Liver (tissue), 9 donors: ENCODE results near the gene WWOX. TPM values are rescaled to one million over a fixed set of nuclear protein-coding genes. Genes with fewer than 3 reads are reported as not detected.

Source experiments
- DNase-seq: peaks from one replicate; pipeline ENCODE4 v3.0.0-alpha.2; 2017; ENCODE audit warnings: low spot score
- H3K27ac ChIP-seq, 2 donors: one replicate each; pipeline ENCODE4 v1.7.0; 2013; ENCODE audit warnings: inconsistent platforms in 2 of 2, low read length in 2 of 2, control low read depth in 1 of 2, low read depth in 1 of 2, mild to moderate bottlenecking in 1 of 2
- H3K27me3 ChIP-seq, 4 donors: one replicate each; pipeline versions ENCODE4 v1.6.1 to v1.7.0; 2013; ENCODE audit warnings: low read length in 3 of 4, inconsistent platforms in 1 of 4, mild to moderate bottlenecking in 1 of 4, moderate library complexity in 1 of 4; ENCODE audit not compliant: control insufficient read depth in 4 of 4, insufficient read depth in 4 of 4
- H3K36me3 ChIP-seq, 4 donors: one replicate each; pipeline versions ENCODE4 v1.6.1 to v1.7.0; 2013; ENCODE audit warnings: low read length in 3 of 4, mild to moderate bottlenecking in 3 of 4, low read depth in 1 of 4, moderate library complexity in 1 of 4; ENCODE audit not compliant: control insufficient read depth in 4 of 4, insufficient read depth in 3 of 4
- H3K4me1 ChIP-seq, 4 donors: one replicate each; pipeline versions ENCODE4 v1.6.1 to v1.7.0; 2013; ENCODE audit warnings: low read length in 3 of 4, mild to moderate bottlenecking in 3 of 4, moderate library complexity in 1 of 4; ENCODE audit not compliant: control insufficient read depth in 4 of 4, insufficient read depth in 4 of 4
- H3K4me3 ChIP-seq, 3 donors: one replicate each; pipeline versions ENCODE4 v1.6.1 to v1.7.0; 2013; ENCODE audit warnings: low read length in 3 of 3, control low read depth in 1 of 3, low read depth in 1 of 3, mild to moderate bottlenecking in 1 of 3
- H3K9ac ChIP-seq, 2 donors: one replicate each; pipeline ENCODE4 v1.7.0; 2013; ENCODE audit warnings: low read length in 2 of 2, mild to moderate bottlenecking in 2 of 2, moderate library complexity in 2 of 2, control low read depth in 1 of 2, low read depth in 1 of 2
- H3K9me3 ChIP-seq, 4 donors: one replicate each; pipeline versions ENCODE4 v1.6.1 to v1.7.0; 2013; ENCODE audit warnings: low read length in 3 of 4; ENCODE audit not compliant: control insufficient read depth in 4 of 4
- ATF3 ChIP-seq: IDR thresholded peaks from 2 replicates; pipeline ENCODE4 v1.6.1; 2016; ENCODE audit warnings: antibody characterized with exemption
- CTCF ChIP-seq: fragments of 150-350 bp; IDR thresholded peaks from 2 replicates; pipeline ENCODE4 v1.5.1; 2017; ENCODE audit warnings: improper control_type of control experiment, low read depth, low read length; ENCODE audit not compliant: missing input control
- EGR1 ChIP-seq, 2 donors: IDR thresholded peaks; 2 replicates each; pipeline ENCODE4 v1.6.1; 2016 to 2018; ENCODE audit warnings: antibody characterized with exemption in 2 of 2, low read depth in 2 of 2
- FOXA1 ChIP-seq: IDR thresholded peaks from 2 replicates; pipeline ENCODE4 v1.6.1; 2016; ENCODE audit warnings: antibody characterized with exemption
- FOXA2 ChIP-seq: IDR thresholded peaks from 2 replicates; pipeline ENCODE4 v1.6.1; 2016; ENCODE audit warnings: antibody characterized with exemption
- GABPA ChIP-seq, 2 donors: IDR thresholded peaks in 1 of 2; conservative IDR thresholded peaks in 1 of 2; 2 replicates each; pipeline ENCODE4 v1.6.1; 2016; ENCODE audit warnings: antibody characterized with exemption in 2 of 2, mild to moderate bottlenecking in 1 of 2, moderate library complexity in 1 of 2
- HNF4A ChIP-seq, 2 donors: conservative IDR thresholded peaks; 2 replicates each; pipeline ENCODE4 v1.6.1; 2016; ENCODE audit warnings: antibody characterized with exemption in 2 of 2, mild to moderate bottlenecking in 2 of 2
- HNF4G ChIP-seq: IDR thresholded peaks from 2 replicates; pipeline ENCODE4 v1.6.1; 2016; ENCODE audit warnings: antibody characterized with exemption
- JUND ChIP-seq, 2 donors: IDR thresholded peaks; 2 replicates each; pipeline ENCODE4 v1.6.1; 2016; ENCODE audit warnings: antibody characterized with exemption in 2 of 2
- MAX ChIP-seq: IDR thresholded peaks from 2 replicates; pipeline ENCODE4 v1.6.1; 2016; ENCODE audit warnings: antibody characterized with exemption
- NR2F2 ChIP-seq: IDR thresholded peaks from 2 replicates; pipeline ENCODE4 v1.6.1; 2016; ENCODE audit warnings: antibody characterized with exemption
- RAD21 ChIP-seq, 2 donors: IDR thresholded peaks; 2 replicates each; pipeline ENCODE4 v1.6.1; 2016; ENCODE audit warnings: antibody characterized with exemption in 2 of 2, mild to moderate bottlenecking in 2 of 2
- REST ChIP-seq: IDR thresholded peaks from 2 replicates; pipeline ENCODE4 v1.6.1; 2016; ENCODE audit warnings: antibody characterized with exemption, mild to moderate bottlenecking
- RXRA ChIP-seq, 2 donors: IDR thresholded peaks; 2 replicates each; pipeline ENCODE4 v1.6.1; 2017 to 2018; ENCODE audit warnings: antibody characterized with exemption in 2 of 2, mild to moderate bottlenecking in 1 of 2
- SP1 ChIP-seq: IDR thresholded peaks from 2 replicates; pipeline ENCODE4 v1.6.1; 2018; ENCODE audit warnings: antibody characterized with exemption, mild to moderate bottlenecking
- TAF1 ChIP-seq: conservative IDR thresholded peaks from 2 replicates; pipeline ENCODE4 v1.6.1; 2016; ENCODE audit warnings: antibody characterized with exemption, mild to moderate bottlenecking
- YY1 ChIP-seq: IDR thresholded peaks from 2 replicates; pipeline ENCODE4 v1.6.1; 2016; ENCODE audit warnings: antibody characterized with exemption, mild to moderate bottlenecking
- ZBTB33 ChIP-seq: IDR thresholded peaks from 2 replicates; pipeline ENCODE4 v1.6.1; 2016; ENCODE audit warnings: antibody characterized with exemption
- WGBS: extraction: QIAGEN DNeasy Blood & Tissue Kit; methylation state at CpG from one replicate; pipeline ENCODE4 v1.1.7; 2013; 5-methylcytosine and 5-hydroxymethylcytosine counted together
- polyA plus RNA-seq, 2 donors: library from polyadenylated mRNA; stranded (reverse) in 1 of 2; unstranded in 1 of 2; fragments of 200-250 nt in 1 of 2; fragments of >200 nt in 1 of 2; fragmentation: Nextera tagmentation in 1 of 2; extraction: Ambion mirVana in 1 of 2; gene quantifications; one replicate each; pipeline versions ENCODE4 v1.2.1 to v1.2.3, GENCODE V29; 2013 to 2015
- total RNA-seq, 2 donors: library from RNA; depleted of rRNA; stranded (reverse); fragments of >200 nt; gene quantifications; one replicate each; pipeline ENCODE4 v1.2.3, GENCODE V29; 2014
- donor health status: healthy.
- donor health status: healthy.
- donor health status: healthy.
- donor health status: healthy.
- donor health status: healthy.

Gene WWOX
- total and polyA plus RNA-seq, 4 donors = 9.8 to 46.0 (median 15.3) TPM

- no peaks in the 10 kb centered on the region for H3K9me3 ChIP-seq
- DNase-seq = no peak
- no peak overlapping the region for H3K4me3 ChIP-seq
- H3K27me3 ChIP-seq = no peaks in the 10 kb centered on the region
- no peak overlapping the region for H3K27ac ChIP-seq
- H3K9ac ChIP-seq = no peak overlapping the region
- H3K36me3 ChIP-seq = no peaks in the 10 kb centered on the region
- TF ChIP-seq EGR1 (IDR thresholded peaks at IDR 0.05; ENCODE audit: low read depth in 2 of 2) = no peak
- no peak for TF ChIP-seq JUND (IDR thresholded peaks at IDR 0.05)
- TF ChIP-seq CTCF = no peak
- TF ChIP-seq ATF3 = no peak
- TF ChIP-seq YY1 = no peak
- no peak for TF ChIP-seq HNF4A (conservative IDR thresholded peaks at IDR 0.05)
- TF ChIP-seq RXRA (IDR thresholded peaks at IDR 0.05) = no peak
- no peak for TF ChIP-seq ZBTB33
- no peak for TF ChIP-seq FOXA1
- no peak for TF ChIP-seq FOXA2
- TF ChIP-seq NR2F2 = no peak
- no peak for TF ChIP-seq REST
- no peak for TF ChIP-seq GABPA (IDR thresholded peaks at IDR 0.05 in 1 of 2, conservative IDR thresholded peaks at IDR 0.05 in 1 of 2)
- TF ChIP-seq TAF1 = no peak
- no peak for TF ChIP-seq MAX
- no peak for TF ChIP-seq SP1
- no peak for TF ChIP-seq RAD21 (IDR thresholded peaks at IDR 0.05)
- no peak for TF ChIP-seq HNF4G
- 90% methylated on average over 6 of the region's 6 CpGs for WGBS
- H3K4me1 ChIP-seq = no peaks in the 10 kb centered on the region
Observed at GRCh38 chr16:79061181-79061580, 961.7 kb downstream of the WWOX start.
